Measurements from ENCODE around the gene RHOH. TPM values are rescaled to one million over a fixed set of nuclear protein-coding genes. Genes with fewer than 3 reads are reported as not detected.

The RHOH gene
- total RNA-seq, 2 experiments from 2014 or later: 125 to 126 TPM

GRCh38 chr4:40199999-40200874 is 3.4 kb downstream of the RHOH start:
- Mint-ChIP-seq H3K27me3 (no peaks in the 10 kb centered on the region), H3K4me1 (peaks cover 43% of the 10 kb centered on the region), H3K27ac (peak overlapping the region; percentile 99), H3K36me3 (ENCODE audit: low read depth) (peaks cover 78% of the 10 kb centered on the region), H3K9me3 (no peaks in the 10 kb centered on the region), H3K4me3 (peak overlapping the region; percentile 97)
- DNase-seq: peak; percentile 86
- ChIA-PET POLR2A (interaction anchor here (0.9 to 7.9 kb wide), 29 partner anchors 9 to 846 kb away, joined by 3 to 333 read pairs (median 6); partner anchors contain the start of genes LIAS, N4BP2, RPL9 and UBE2K), CTCF (interaction anchor here (0.6 to 2.8 kb wide), 16 partner anchors 8 to 266 kb away, joined by 3 to 20 read pairs (median 4); partner anchors contain the start of gene N4BP2)

- Mint-ChIP-seq H3K9me3 (no peaks in the 10 kb centered on the region), H3K4me1 (peaks cover 42% of the 10 kb centered on the region), H3K4me3 (peak overlapping the region; percentile 97), H3K27ac (peak overlapping the region; percentile 99), H3K27me3 (no peaks in the 10 kb centered on the region), H3K36me3 (ENCODE audit: low read depth) (peaks cover 88% of the 10 kb centered on the region)
- CTCF ChIA-PET: interaction anchor here (0.7 to 2.8 kb wide), 11 partner anchors 10 to 145 kb away, joined by 4 to 20 read pairs (median 6); partner anchors contain the start of gene N4BP2
- no peak for DNase-seq
- POLR2A ChIA-PET: interaction anchor here (1.2 to 15.0 kb wide), 24 partner anchors 4 to 847 kb away, joined by 3 to 403 read pairs (median 10); partner anchors contain the start of genes N4BP2 and RHOH
These were observed 4.3 kb downstream of the RHOH start for GRCh38 chr4:40200875-40201801.

- CTCF ChIA-PET: interaction anchor here (0.7 to 2.4 kb wide), 3 partner anchors 10 to 30 kb away, joined by 3 to 6 read pairs (median 5); no protein-coding TSS in a partner anchor
- no peaks in the 10 kb centered on the region for H3K9me3 Mint-ChIP-seq
- H3K4me1 Mint-ChIP-seq: peaks cover 41% of the 10 kb centered on the region
- H3K27me3 Mint-ChIP-seq: no peaks in the 10 kb centered on the region
- POLR2A ChIA-PET: interaction anchor here (0.6 to 15.0 kb wide), 10 partner anchors 5 to 146 kb away, joined by 3 to 403 read pairs (median 9); partner anchors contain the start of genes N4BP2 and RHOH
- peaks cover 91% of the 10 kb centered on the region for H3K36me3 Mint-ChIP-seq (ENCODE audit: low read depth)
- H3K27ac Mint-ChIP-seq: peak overlapping the region; percentile 99
- H3K4me3 Mint-ChIP-seq: peak overlapping the region; percentile 97
- no peak for DNase-seq
These were observed 5.1 kb downstream of the RHOH start for GRCh38 chr4:40201898-40202297.

- no peak for DNase-seq
- no peaks in the 10 kb centered on the region for H3K27me3 Mint-ChIP-seq
These were observed 5.6 kb downstream of the RHOH start for GRCh38 chr4:40202474-40202873.

GRCh38 chr4:40204507-40205258 is 7.9 kb downstream of the RHOH start:
- CTCF ChIA-PET: interaction anchor here (1.2 to 6.5 kb wide), 8 partner anchors 24 to 148 kb away, joined by 4 to 44 read pairs (median 6); partner anchors contain the start of gene N4BP2
- H3K27ac Mint-ChIP-seq: peak overlapping the region; percentile 99
- no peaks in the 10 kb centered on the region for H3K9me3 Mint-ChIP-seq

More at GRCh38 chr4:40202474-40202873, 5.6 kb downstream of the RHOH start:
- H3K4me1 Mint-ChIP-seq: peaks cover 46% of the 10 kb centered on the region
- no peaks in the 10 kb centered on the region for H3K9me3 Mint-ChIP-seq
- H3K4me3 Mint-ChIP-seq: peak overlapping the region; percentile 97
- peaks cover 92% of the 10 kb centered on the region for H3K36me3 Mint-ChIP-seq (ENCODE audit: low read depth)
- CTCF ChIA-PET: interaction anchor here (0.7 to 2.4 kb wide), 4 partner anchors 9 to 52 kb away, joined by 3 to 6 read pairs (median 4); no protein-coding TSS in a partner anchor
- POLR2A ChIA-PET: interaction anchor here (0.6 to 15.0 kb wide), 11 partner anchors 5 to 147 kb away, joined by 3 to 403 read pairs (median 8); partner anchors contain the start of genes N4BP2 and RHOH
- H3K27ac Mint-ChIP-seq: peak overlapping the region; percentile 99

GRCh38 chr4:40205259-40206198 is 8.7 kb downstream of the RHOH start:
- H3K9me3 Mint-ChIP-seq: no peaks in the 10 kb centered on the region
- ChIA-PET POLR2A (interaction anchor here (1.0 to 15.0 kb wide), 17 partner anchors 8 to 508 kb away, joined by 3 to 403 read pairs (median 11); partner anchors contain the start of genes N4BP2, RHOH and UBE2K), CTCF (interaction anchor here (0.6 to 6.5 kb wide), 12 partner anchors 8 to 149 kb away, joined by 3 to 44 read pairs (median 5); partner anchors contain the start of genes N4BP2 and RHOH)
- peak; percentile 66 for DNase-seq
- H3K4me3 Mint-ChIP-seq: peak overlapping the region; percentile 97
- H3K4me1 Mint-ChIP-seq: peaks cover 64% of the 10 kb centered on the region
- H3K27ac Mint-ChIP-seq: peak overlapping the region; percentile 99
- no peaks in the 10 kb centered on the region for H3K27me3 Mint-ChIP-seq
- H3K36me3 Mint-ChIP-seq (ENCODE audit: low read depth): peaks cover 82% of the 10 kb centered on the region

More at GRCh38 chr4:40204507-40205258, 7.9 kb downstream of the RHOH start:
- no peaks in the 10 kb centered on the region for H3K27me3 Mint-ChIP-seq
- no peak for DNase-seq
- H3K36me3 Mint-ChIP-seq (ENCODE audit: low read depth): peaks cover 83% of the 10 kb centered on the region
- peaks cover 57% of the 10 kb centered on the region for H3K4me1 Mint-ChIP-seq
- POLR2A ChIA-PET: interaction anchor here (0.6 to 15.0 kb wide), 16 partner anchors 8 to 507 kb away, joined by 3 to 403 read pairs (median 12); partner anchors contain the start of genes N4BP2, RHOH and UBE2K
- peak overlapping the region; percentile 97 for H3K4me3 Mint-ChIP-seq

GRCh38 chr4:40206426-40206825 is 9.6 kb downstream of the RHOH start:
- no peak for DNase-seq
- H3K9me3 Mint-ChIP-seq: no peaks in the 10 kb centered on the region
- no peaks in the 10 kb centered on the region for H3K27me3 Mint-ChIP-seq
- H3K27ac Mint-ChIP-seq: peak overlapping the region; percentile 99
- H3K4me3 Mint-ChIP-seq: peak overlapping the region; percentile 97
- CTCF ChIA-PET: interaction anchor here (1.1 to 6.5 kb wide), 8 partner anchors 9 to 150 kb away, joined by 3 to 44 read pairs (median 4); partner anchors contain the start of genes N4BP2 and RHOH
- peaks cover 70% of the 10 kb centered on the region for H3K4me1 Mint-ChIP-seq
- H3K36me3 Mint-ChIP-seq (ENCODE audit: low read depth): peaks cover 81% of the 10 kb centered on the region
- POLR2A ChIA-PET: interaction anchor here (0.6 to 15.0 kb wide), 13 partner anchors 8 to 543 kb away, joined by 3 to 403 read pairs (median 17); partner anchors contain the start of genes N4BP2 and RHOH

GRCh38 chr4:40209401-40209800 is 12.6 kb downstream of the RHOH start:
- CTCF ChIA-PET: interaction anchor here (0.6 to 6.5 kb wide), 4 partner anchors 10 to 100 kb away, joined by 4 to 44 read pairs (median 6); no protein-coding TSS in a partner anchor
- H3K4me1 Mint-ChIP-seq: peaks cover 82% of the 10 kb centered on the region
- no peaks in the 10 kb centered on the region for H3K9me3 Mint-ChIP-seq
- H3K36me3 Mint-ChIP-seq (ENCODE audit: low read depth): peaks cover 82% of the 10 kb centered on the region
- H3K4me3 Mint-ChIP-seq: peak overlapping the region; percentile 69
- DNase-seq: no peak
- H3K27me3 Mint-ChIP-seq: no peaks in the 10 kb centered on the region
- H3K27ac Mint-ChIP-seq: peak overlapping the region; percentile 85
- POLR2A ChIA-PET: interaction anchor here (0.7 to 15.0 kb wide), 4 partner anchors 12 to 100 kb away, joined by 3 to 403 read pairs (median 218); partner anchors contain the start of gene RHOH

- H3K4me3 Mint-ChIP-seq: peak overlapping the region; percentile 61
- POLR2A ChIA-PET: interaction anchor here (1.6 to 15.0 kb wide), 11 partner anchors 7 to 154 kb away, joined by 4 to 403 read pairs (median 9); partner anchors contain the start of genes N4BP2 and RHOH
- no peaks in the 10 kb centered on the region for H3K27me3 Mint-ChIP-seq
- H3K4me1 Mint-ChIP-seq: peaks cover 82% of the 10 kb centered on the region
- H3K36me3 Mint-ChIP-seq (ENCODE audit: low read depth): peaks cover 81% of the 10 kb centered on the region
- DNase-seq: no peak
- H3K27ac Mint-ChIP-seq: peak overlapping the region; percentile 72
- no peaks in the 10 kb centered on the region for H3K9me3 Mint-ChIP-seq
- CTCF ChIA-PET: interaction anchor here (0.7 to 2.1 kb wide), 9 partner anchors 8 to 106 kb away, joined by 3 to 10 read pairs (median 5); no protein-coding TSS in a partner anchor
These were observed 13.9 kb downstream of the RHOH start for GRCh38 chr4:40210776-40211175.

Data from activated CD4-positive, alpha-beta memory T cell treated with anti-CD3 and anti-CD28 coated beads, Interleukin-2, amount 10 ng/mL, durations not matched to agents 7 days and 5 days (primary cell).